CD4-positive, alpha-beta T cell (primary cell): Measurements from ENCODE around the gene SPACA6. TPM values are rescaled to one million over a fixed set of nuclear protein-coding genes. Genes with fewer than 3 reads are reported as not detected.

Source experiments
- ATAC-seq: fragments of 200-7000 bp; cut with Tn5 transposase; one replicate; pipeline ENCODE4 v1.10.0; 2022; ENCODE audit warnings: mild to moderate bottlenecking; ENCODE audit not compliant: poor library complexity
- CTCF ChIA-PET: fragments of 350-600 bp; sonication (Branson Sonifier 250); formaldehyde crosslinking; loops from one replicate; lab custom pipeline; 2021; ENCODE audit warnings: antibody characterized with exemption, inconsistent platforms; lab: Charles Lee
- POLR2A ChIA-PET: fragments of 350-600 bp; sonication (Branson Sonifier 250); formaldehyde crosslinking; loops from one replicate; lab custom pipeline; 2021; ENCODE audit warnings: antibody characterized with exemption, inconsistent platforms; lab: Charles Lee
- DNase-seq, 14 experiments: peaks; one replicate each; pipeline ENCODE4 v3.0.0-alpha.2; 2013 to 2020; ENCODE audit warnings: mixed read lengths in 2 of 14
- H3K27ac ChIP-seq, 2 donors: one replicate each; pipeline versions ENCODE4 v1.5.1 to v1.7.0; 2013; ENCODE audit warnings: low read length in 2 of 2, low read depth in 1 of 2, mild to moderate bottlenecking in 1 of 2
- H3K27me3 ChIP-seq, 2 experiments: 1 replicate in 1 of 2; 2 replicates in 1 of 2; pipeline versions ENCODE4 v1.6.1 to v1.7.0; 2013; ENCODE audit warnings: low read length in 2 of 2, control low read depth in 1 of 2, mild to moderate bottlenecking in 1 of 2, moderate library complexity in 1 of 2; ENCODE audit not compliant: insufficient read depth in 2 of 2, control insufficient read depth in 1 of 2
- H3K36me3 ChIP-seq: one replicate; pipeline ENCODE4 v1.6.1; 2013; ENCODE audit warnings: low read length, control low read depth; ENCODE audit not compliant: insufficient read depth
- H3K4me1 ChIP-seq: one replicate; pipeline ENCODE4 v1.6.1; 2013; ENCODE audit warnings: low read length, control low read depth; ENCODE audit not compliant: insufficient read depth
- H3K4me3 ChIP-seq: one replicate; pipeline ENCODE4 v1.5.1; 2013; ENCODE audit warnings: mild to moderate bottlenecking, low read length, moderate library complexity
- H3K9me3 ChIP-seq, 2 experiments: 1 replicate in 1 of 2; 2 replicates in 1 of 2; pipeline versions ENCODE4 v1.6.1 to v1.7.0; 2013; ENCODE audit warnings: low read length in 2 of 2, mild to moderate bottlenecking in 2 of 2, control low read depth in 1 of 2, moderate library complexity in 1 of 2; ENCODE audit not compliant: control insufficient read depth in 1 of 2, insufficient read depth in 1 of 2
- H3K27ac Mint-ChIP-seq: one replicate; pipeline ENCODE4 v1.8.0; 2020; ENCODE audit warnings: mixed read lengths
- H3K27me3 Mint-ChIP-seq: one replicate; pipeline ENCODE4 v1.8.0; 2021; ENCODE audit warnings: mixed read lengths
- H3K36me3 Mint-ChIP-seq: one replicate; pipeline ENCODE4 v1.8.0; 2021; ENCODE audit warnings: low read depth, mixed read lengths
- H3K4me1 Mint-ChIP-seq: one replicate; pipeline ENCODE4 v1.8.0; 2021; ENCODE audit warnings: low read depth, mixed read lengths
- H3K4me3 Mint-ChIP-seq: one replicate; pipeline ENCODE4 v1.8.0; 2020; ENCODE audit warnings: mild to moderate bottlenecking, mixed read lengths
- H3K9me3 Mint-ChIP-seq: one replicate; pipeline ENCODE4 v1.8.0; 2020; ENCODE audit warnings: mixed read lengths
- intact Hi-C, 2 experiments: fragments of 100-400 bp; cut with DNase I in 1 of 2; cut with micrococcal nuclease in 1 of 2; formaldehyde crosslinking; loops; one replicate each; pipeline versions ENCODE4 v1.15.1 to v1.9.0; 2023 to 2025; cut with DNase I, micrococcal nuclease
- total RNA-seq, 174 experiments: library from RNA in 2 of 174; stranded (reverse) in 2 of 174; gene quantifications; one replicate each; pipeline ENCODE4 v1.2.3 and lab custom pipeline; 2021 to 2026
- TF ChIP-seq, protein P1 (sequence below): fragments of 200-600 bp; IDR thresholded peaks from one replicate; pipeline ENCODE4 v1.8.0; 2022; ENCODE audit warnings: antibody characterized with exemption, mild to moderate bottlenecking

SPACA6 gene
- total RNA-seq, 2 experiments from 2014 or later: 2.8 to 3.6 TPM

DNA sequence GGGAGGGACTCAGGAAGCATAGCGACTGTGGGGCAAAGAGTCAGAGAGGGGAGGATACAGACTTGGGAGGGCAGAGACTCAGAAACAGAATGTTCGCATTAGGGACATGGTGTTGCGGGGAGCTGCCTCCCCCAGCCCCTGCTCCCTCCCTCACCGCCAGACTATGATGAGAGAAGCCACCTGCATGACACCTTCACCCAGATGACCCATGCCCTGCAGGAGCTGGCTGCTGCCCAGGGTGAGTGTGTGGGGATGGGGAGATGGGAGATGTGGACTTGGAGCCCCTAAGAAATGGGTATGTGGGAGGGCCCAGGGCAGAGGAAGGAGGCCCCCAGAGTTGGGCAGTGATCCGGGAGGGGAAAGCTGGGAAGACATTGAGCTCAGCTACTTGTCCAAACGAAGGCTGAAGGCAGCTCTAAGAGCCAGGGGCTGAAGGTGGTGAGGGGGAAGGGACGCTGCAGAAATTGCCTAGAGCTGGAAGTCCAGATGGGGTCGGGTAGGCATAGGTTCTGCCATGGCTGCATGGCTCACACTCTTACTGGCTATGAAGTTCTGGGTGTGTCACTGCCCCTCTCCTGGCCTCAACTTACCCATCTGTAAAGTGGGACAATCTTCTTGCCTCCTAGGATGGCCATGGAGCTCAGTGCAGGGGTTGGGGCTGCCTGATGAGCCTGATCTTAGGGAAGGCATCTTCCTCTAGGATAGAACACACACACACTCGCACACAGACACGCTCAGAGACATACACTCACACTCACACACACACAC, 1.4 kb downstream of the SPACA6 start:
- H3K36me3 ChIP-seq: no peaks in the 10 kb centered on the region
- H3K4me3 ChIP-seq: no peak overlapping the region
- intact Hi-C loops: loop anchor here in 1 of 2 experiments (10.0 kb wide), 1 partner anchor 890 kb away; no protein-coding TSS in a partner anchor
- no peak overlapping the region for H3K4me3 Mint-ChIP-seq
- peaks cover 4% of the 10 kb centered on the region for H3K36me3 Mint-ChIP-seq
- H3K27ac ChIP-seq: no peak overlapping the region
- H3K27me3 ChIP-seq: no peaks in the 10 kb centered on the region
- peaks cover 9% of the 10 kb centered on the region for H3K4me1 Mint-ChIP-seq
- no peaks in the 10 kb centered on the region for H3K9me3 Mint-ChIP-seq
- H3K27ac Mint-ChIP-seq: no peak overlapping the region
- peaks cover 0 to 4% of the 10 kb centered on the region in 2 experiments for H3K9me3 ChIP-seq
- DNase-seq: no peak
- no peaks in the 10 kb centered on the region for H3K27me3 Mint-ChIP-seq
- no peak for ATAC-seq
- H3K4me1 ChIP-seq: peaks cover 23% of the 10 kb centered on the region
- TF ChIP-seq, protein P1, sequence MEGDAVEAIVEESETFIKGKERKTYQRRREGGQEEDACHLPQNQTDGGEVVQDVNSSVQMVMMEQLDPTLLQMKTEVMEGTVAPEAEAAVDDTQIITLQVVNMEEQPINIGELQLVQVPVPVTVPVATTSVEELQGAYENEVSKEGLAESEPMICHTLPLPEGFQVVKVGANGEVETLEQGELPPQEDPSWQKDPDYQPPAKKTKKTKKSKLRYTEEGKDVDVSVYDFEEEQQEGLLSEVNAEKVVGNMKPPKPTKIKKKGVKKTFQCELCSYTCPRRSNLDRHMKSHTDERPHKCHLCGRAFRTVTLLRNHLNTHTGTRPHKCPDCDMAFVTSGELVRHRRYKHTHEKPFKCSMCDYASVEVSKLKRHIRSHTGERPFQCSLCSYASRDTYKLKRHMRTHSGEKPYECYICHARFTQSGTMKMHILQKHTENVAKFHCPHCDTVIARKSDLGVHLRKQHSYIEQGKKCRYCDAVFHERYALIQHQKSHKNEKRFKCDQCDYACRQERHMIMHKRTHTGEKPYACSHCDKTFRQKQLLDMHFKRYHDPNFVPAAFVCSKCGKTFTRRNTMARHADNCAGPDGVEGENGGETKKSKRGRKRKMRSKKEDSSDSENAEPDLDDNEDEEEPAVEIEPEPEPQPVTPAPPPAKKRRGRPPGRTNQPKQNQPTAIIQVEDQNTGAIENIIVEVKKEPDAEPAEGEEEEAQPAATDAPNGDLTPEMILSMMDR: no peak
- CTCF ChIA-PET: no interaction called here
- POLR2A ChIA-PET: no interaction called here

- Mint-ChIP-seq H3K4me3 (no peak overlapping the region), H3K9me3 (no peaks in the 10 kb centered on the region), H3K36me3 (peaks cover 4% of the 10 kb centered on the region), H3K27me3 (no peaks in the 10 kb centered on the region), H3K4me1 (peaks cover 7% of the 10 kb centered on the region), H3K27ac (no peak overlapping the region)
- CTCF ChIA-PET: no interaction called here
- DNase-seq (no peak), ATAC-seq (no peak)
- intact Hi-C loops: loop anchor here in 1 of 2 experiments (10.0 kb wide), 1 partner anchor 890 kb away; no protein-coding TSS in a partner anchor
- Histone ChIP-seq H3K4me1 (peaks cover 18% of the 10 kb centered on the region), H3K27me3 (no peaks in the 10 kb centered on the region), H3K9me3 (no peaks in the 10 kb centered on the region), H3K4me3 (no peak overlapping the region), H3K36me3 (no peaks in the 10 kb centered on the region), H3K27ac (no peak overlapping the region)
- TF ChIP-seq, protein P1: no peak
- POLR2A ChIA-PET: no interaction called here
These were observed 2.0 kb downstream of the SPACA6 start for GRCh38 chr19:51695088-51695487.

- CTCF ChIA-PET: no interaction called here
- H3K4me1 ChIP-seq: peaks cover 11% of the 10 kb centered on the region
- TF ChIP-seq, protein P1: no peak
These were observed 2.7 kb downstream of the SPACA6 start for GRCh38 chr19:51695702-51696315.

More at GRCh38 chr19:51695702-51696315, 2.7 kb downstream of the SPACA6 start:
- Histone ChIP-seq H3K9me3 (no peaks in the 10 kb centered on the region), H3K36me3 (no peaks in the 10 kb centered on the region), H3K27ac (no peak overlapping the region), H3K4me3 (no peak overlapping the region), H3K27me3 (no peaks in the 10 kb centered on the region)
- no peak overlapping the region for H3K27ac Mint-ChIP-seq
- POLR2A ChIA-PET: no interaction called here
- H3K4me3 Mint-ChIP-seq: no peak overlapping the region
- peaks cover 4% of the 10 kb centered on the region for H3K4me1 Mint-ChIP-seq
- intact Hi-C loops: loop anchor here in 1 of 2 experiments (10.0 kb wide), 1 partner anchor 891 kb away; no protein-coding TSS in a partner anchor
- no peaks in the 10 kb centered on the region for H3K9me3 Mint-ChIP-seq
- no peaks in the 10 kb centered on the region for H3K27me3 Mint-ChIP-seq
- DNase-seq (no peak), ATAC-seq (no peak)
- H3K36me3 Mint-ChIP-seq: peaks cover 4% of the 10 kb centered on the region
